Muscle of arm (tissue), 14 donors: Measurements from ENCODE around the gene BTBD3. TPM values are rescaled to one million over a fixed set of nuclear protein-coding genes. Genes with fewer than 3 reads are reported as not detected.
A peak's percentile ranks its signal among the peaks of the same experiment; 100 is the strongest.

Experiments used
- DNase-seq: peaks from one replicate; pipeline ENCODE4 v3.0.0-alpha.2; 2013
- long read RNA-seq, 11 donors: transcript quantifications; one replicate each; lab custom pipeline, GENCODE V29; 2026
- polyA plus RNA-seq, 12 donors: library from polyadenylated mRNA; unstranded; fragments of 120-200 nt; gene quantifications; one replicate each; pipeline ENCODE4 v1.2.1, GENCODE V29; 2013; ENCODE audit not compliant: insufficient read length in 12 of 12

BTBD3 gene
- polyA plus RNA-seq: 10 to 100 TPM in 11 of 12 donors, not detected in 1; 34.4 to 62.9 (median 47.3) TPM
- long read RNA-seq, donor 1, full-length matches to known transcripts: 21 of 93 reads
- long read RNA-seq, donor 1, partial matches to known transcripts: 72 of 93 reads
- long read RNA-seq, donor 1, other reads (novel, unspliced or antisense): 0 of 93 reads
- long read RNA-seq, donor 2, full-length matches to known transcripts: 16 of 16 reads
- long read RNA-seq, donor 2, partial matches to known transcripts: 0 of 16 reads
- long read RNA-seq, donor 2, other reads (novel, unspliced or antisense): 0 of 16 reads
- long read RNA-seq, donor 3, full-length matches to known transcripts: 6 of 6 reads
- long read RNA-seq, donor 3, partial matches to known transcripts: 0 of 6 reads
- long read RNA-seq, donor 3, other reads (novel, unspliced or antisense): 0 of 6 reads
- long read RNA-seq, donor 4, full-length matches to known transcripts: 3 of 3 reads
- long read RNA-seq, donor 4, partial matches to known transcripts: 0 of 3 reads
- long read RNA-seq, donor 4, other reads (novel, unspliced or antisense): 0 of 3 reads
- long read RNA-seq, donor 5, full-length matches to known transcripts: 17 of 17 reads
- long read RNA-seq, donor 5, partial matches to known transcripts: 0 of 17 reads
- long read RNA-seq, donor 5, other reads (novel, unspliced or antisense): 0 of 17 reads
- long read RNA-seq, donor 6, full-length matches to known transcripts: 9 of 9 reads
- long read RNA-seq, donor 6, partial matches to known transcripts: 0 of 9 reads
- long read RNA-seq, donor 6, other reads (novel, unspliced or antisense): 0 of 9 reads
- long read RNA-seq, donor 7, full-length matches to known transcripts: 2 of 2 reads
- long read RNA-seq, donor 7, partial matches to known transcripts: 0 of 2 reads
- long read RNA-seq, donor 7, other reads (novel, unspliced or antisense): 0 of 2 reads
- long read RNA-seq, donor 8, full-length matches to known transcripts: 11 of 18 reads
- long read RNA-seq, donor 8, partial matches to known transcripts: 7 of 18 reads
- long read RNA-seq, donor 8, other reads (novel, unspliced or antisense): 0 of 18 reads
- long read RNA-seq, donor 9, full-length matches to known transcripts: 5 of 5 reads
- long read RNA-seq, donor 9, partial matches to known transcripts: 0 of 5 reads
- long read RNA-seq, donor 9, other reads (novel, unspliced or antisense): 0 of 5 reads
- long read RNA-seq, donor 10, full-length matches to known transcripts: 9 of 9 reads
- long read RNA-seq, donor 10, partial matches to known transcripts: 0 of 9 reads
- long read RNA-seq, donor 10, other reads (novel, unspliced or antisense): 0 of 9 reads
- long read RNA-seq, donor 11, full-length matches to known transcripts: 12 of 12 reads
- long read RNA-seq, donor 11, partial matches to known transcripts: 0 of 12 reads
- long read RNA-seq, donor 11, other reads (novel, unspliced or antisense): 0 of 12 reads

DNA sequence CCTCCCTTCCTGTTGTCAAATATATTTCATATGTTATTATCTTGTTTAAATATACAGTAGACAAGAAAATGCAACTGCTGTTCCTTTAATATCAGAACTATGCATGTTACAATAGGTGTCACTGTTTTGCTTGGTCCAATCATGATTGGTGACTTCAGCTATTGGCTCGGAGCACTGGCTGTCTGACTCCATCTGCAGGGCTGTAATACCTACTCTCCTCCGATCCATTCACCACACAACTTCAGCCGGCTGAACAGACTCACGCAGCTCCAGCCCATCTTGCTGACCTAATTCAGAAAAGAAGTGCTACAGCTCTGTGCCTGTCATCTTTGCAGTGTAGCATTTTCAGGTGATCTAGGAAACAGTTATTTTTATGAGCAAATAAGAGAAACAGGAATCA, at the start of gene BTBD3:
TSS of gene BTBD3 (plus strand) at position 231 of the 400 bp plus-strand sequence. CDS start 383 bp downstream, outside the sequence.
- peak; percentile 88 for DNase-seq

DNA sequence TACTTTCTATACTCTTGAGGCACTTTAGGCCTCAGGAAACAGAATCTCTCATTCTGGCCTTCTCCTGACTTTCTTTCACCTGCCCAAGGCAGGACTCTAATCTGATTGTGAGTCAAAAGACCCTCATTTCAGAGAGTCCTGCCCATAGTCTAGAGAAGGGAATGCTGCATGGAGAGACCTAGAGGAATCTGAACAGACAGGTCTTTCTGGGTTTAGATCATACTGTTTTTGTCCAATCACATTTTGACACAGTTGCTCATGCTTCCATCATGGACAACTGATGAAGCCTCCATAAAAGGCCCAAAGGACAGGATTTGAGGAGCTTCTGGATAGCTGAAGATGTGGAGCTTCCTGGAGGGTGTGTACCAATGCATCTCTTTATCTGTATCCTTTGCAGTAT, 48.1 kb upstream of the BTBD3 start:
- no peak for DNase-seq

DNA sequence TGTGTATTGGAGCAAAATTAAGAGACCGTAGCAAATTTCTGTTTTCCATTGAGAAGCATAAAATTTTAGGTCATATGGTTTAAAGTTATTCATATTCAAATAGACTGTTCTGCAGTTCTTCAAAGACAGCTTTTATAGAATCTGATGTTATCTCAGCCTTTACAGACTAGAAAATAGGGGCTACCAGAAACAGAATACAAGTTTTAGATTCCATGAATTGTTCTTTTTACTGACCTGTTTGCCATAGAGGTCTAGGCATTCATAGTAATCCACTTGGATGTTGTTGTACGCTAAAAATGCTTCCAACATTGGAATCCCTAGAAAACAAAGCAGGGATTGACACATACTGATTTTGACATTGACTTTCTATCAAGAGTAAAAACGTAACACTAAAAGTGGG, 47.3 kb upstream of the BTBD3 start:
- DNase-seq: no peak

DNA sequence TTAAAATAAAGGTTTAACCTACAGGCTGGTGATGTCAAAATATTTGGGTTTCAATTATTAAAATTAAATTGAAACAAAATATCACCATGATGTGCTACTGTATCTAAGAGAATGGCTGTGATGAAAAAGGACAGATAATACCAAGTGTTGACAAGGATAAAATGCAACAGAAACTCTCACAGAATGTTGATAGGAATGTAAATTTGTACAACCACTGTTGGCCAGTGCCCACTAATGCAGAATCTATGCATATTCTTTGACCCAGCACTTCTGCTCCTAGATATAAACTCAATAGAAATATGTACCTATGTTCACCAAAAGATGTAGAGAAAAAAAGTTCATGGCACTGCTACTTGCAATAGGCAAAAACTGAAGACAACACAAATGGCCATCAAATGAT, 41.1 kb upstream of the BTBD3 start:
- no peak for DNase-seq

DNA sequence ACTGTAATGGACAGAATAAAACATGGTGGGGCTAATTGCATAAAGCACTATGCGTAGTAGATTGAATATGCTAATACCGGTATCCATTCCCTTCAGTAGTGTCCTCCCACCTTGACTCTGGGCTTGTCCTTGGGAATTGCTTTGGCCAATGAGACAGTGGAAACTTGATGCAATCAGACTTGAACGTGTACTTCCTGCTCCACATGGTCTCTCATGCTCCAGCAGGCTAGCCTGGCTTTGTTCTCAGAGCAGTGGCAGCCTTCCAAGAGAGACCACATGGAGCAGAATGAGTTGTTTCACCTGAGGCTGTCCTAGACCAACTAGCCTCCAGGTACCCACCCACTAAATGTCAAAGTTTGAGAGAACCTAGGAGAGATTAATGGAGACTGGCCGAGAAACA, 37.0 kb upstream of the BTBD3 start:
- DNase-seq: no peak

DNA sequence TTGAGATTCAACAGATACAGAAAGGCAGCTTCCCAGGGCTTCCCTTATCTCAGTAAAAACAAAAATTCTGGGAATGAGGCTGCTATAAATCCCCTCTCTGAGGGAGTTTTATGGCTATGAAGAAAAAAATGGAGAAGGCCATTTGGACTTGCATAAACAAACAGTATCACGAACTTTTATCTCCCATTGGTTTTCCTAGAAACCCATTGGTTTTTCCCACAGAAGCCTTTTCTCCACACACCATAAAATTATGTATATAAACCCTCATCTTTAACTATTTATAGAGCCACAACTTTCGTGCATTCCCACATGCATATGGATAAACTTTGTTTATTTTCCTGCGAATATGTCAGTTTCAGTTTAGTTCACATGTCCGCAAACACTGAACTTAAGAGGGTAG, 36.2 kb upstream of the BTBD3 start:
- no peak for DNase-seq

DNA sequence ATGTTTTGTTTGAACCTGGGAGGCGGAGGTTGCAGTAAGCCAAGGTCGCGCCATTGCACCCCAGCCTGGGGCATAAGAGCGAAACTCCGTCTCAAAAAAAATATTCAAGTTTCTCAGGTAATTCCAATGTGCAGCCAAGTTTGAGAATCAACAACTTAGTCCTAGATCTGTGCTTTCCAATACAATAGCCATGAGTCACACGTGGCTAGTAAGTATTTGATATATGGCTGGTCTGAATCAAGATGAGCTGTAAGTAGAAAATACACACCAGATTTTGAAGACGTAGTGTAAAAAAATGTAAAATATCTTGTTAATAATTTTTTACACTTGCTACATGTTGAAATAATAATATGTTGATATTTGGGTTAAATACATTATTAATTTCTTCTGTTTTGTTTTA, 35.0 kb upstream of the BTBD3 start:
- DNase-seq: no peak

DNA sequence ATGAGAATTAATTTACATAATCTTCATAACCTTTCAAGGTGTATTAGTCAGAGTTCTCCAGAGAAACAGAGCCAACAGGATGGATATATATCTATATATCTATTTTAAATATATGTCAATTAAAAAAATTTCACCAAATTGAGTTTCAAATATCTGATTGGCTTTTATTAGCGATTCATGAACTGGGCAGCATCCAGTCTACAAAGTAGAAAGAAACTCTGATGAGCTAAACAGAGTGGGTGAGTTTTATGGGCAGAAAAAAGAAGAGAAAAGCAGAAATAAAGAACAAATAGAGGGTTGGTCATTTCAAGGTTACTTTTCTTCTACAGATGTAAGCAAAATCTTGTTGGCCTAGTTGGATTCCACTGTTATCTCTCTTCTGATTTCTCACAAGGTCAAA, 29.0 kb upstream of the BTBD3 start:
- no peak for DNase-seq

DNA sequence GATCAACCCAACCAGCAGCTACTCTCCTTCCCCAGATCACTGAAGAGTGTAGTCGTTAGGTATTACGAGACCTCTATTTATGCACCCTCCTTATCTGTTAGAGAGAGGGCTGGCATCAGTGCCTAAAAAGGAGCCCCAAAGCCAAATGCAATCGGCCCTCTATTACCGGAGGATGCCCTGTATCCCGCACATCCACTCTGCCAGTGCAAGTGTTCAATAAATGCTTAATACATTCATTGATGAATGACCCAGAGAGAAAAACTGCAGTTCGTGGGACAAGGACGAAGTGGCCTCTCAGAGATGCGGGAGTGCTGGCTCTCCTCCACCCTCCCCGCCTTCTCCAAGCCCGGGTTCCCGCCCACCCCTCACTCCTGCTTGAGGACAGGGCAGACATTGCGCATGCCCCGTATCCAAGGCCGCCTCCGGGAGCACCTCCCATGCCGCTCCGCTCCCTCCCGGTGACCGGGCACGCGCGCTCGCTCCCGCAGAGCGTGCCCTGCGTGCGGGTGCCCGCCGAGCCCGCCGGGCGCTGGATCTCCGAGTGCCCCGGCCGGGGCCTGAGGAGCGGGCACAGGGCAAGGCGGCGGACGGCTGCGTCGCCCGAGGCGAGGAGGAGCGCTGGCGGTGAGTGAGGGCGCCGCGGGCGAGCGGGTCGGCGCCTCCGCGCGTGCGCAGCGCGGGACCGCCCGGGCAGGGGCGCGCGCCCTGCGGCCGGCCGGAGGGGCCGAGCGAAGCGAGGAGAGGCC, 27.2 kb upstream of the BTBD3 start:
- peak; percentile 93 for DNase-seq

DNA sequence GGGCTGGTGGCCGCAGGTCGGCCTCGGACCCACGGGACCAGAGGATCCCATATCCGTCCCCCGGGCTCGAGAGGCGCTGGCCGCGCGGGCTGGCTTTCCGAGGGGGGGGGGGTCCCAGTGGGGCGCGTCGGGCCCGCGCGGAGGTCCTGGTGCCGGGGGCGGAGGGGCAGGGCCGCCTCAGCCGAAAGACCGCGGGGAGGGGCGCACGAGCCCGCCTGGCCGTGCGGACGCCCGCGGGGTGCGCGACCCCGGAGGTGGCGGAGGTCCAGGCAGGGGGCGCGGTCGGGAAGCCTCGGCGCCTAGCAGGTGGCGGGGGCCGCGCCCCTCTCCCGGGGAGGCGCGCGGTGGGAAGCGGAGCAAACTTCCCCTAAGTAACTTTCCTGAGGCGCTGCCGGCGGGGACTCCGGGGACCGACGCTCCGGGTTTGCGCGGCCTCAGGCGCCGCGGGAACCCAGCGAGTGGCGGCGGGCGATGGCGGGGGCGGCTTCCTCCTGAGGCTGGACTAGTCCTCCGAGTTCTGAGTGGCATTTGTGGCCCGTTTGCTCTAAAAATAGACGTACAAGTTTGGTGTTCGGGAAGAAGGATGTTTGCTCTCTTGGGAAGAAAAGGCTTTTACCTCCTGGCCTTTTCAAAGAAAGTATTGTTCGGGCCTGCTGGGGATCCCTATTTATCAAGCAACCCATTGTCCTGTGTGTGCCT, 26.5 kb upstream of the BTBD3 start:
- DNase-seq: peak; percentile 69

DNA sequence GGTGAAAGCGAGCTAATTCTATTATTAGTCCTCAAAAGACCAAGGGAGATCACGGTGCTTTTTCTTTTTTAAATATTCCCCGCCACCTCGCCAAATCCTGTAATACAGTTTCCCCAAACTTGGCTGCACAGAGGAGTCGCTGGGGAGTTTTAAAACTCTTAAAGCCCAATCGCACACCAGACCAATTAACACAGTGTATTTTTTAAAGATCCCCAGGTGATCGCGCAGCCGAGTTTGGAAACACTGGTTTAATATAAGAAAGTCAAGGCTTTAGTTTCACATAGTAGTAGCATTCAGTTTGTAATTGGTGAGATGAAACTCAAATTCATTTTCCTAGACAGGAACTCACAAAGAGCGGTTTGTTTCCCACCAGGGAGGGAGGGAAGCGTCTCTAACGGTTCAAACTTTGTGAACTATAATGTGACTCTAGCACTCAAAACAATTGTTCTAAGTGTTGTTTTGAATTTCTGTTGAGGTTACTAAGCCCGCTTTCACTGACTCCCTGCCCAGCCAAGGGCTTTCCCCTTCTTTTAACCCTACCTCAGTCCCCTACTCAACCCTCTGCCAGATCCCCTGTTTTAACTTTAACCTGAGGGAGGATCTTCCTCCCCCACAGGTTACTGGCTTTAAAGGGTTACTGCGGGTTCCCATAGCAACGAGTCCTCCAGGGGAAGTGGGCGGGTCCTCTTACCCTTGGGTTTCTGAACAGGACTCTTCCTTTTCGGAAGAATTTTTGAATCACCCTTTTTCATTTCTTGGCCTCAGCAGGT, 25.7 kb upstream of the BTBD3 start:
- peak; percentile 74 for DNase-seq

DNA sequence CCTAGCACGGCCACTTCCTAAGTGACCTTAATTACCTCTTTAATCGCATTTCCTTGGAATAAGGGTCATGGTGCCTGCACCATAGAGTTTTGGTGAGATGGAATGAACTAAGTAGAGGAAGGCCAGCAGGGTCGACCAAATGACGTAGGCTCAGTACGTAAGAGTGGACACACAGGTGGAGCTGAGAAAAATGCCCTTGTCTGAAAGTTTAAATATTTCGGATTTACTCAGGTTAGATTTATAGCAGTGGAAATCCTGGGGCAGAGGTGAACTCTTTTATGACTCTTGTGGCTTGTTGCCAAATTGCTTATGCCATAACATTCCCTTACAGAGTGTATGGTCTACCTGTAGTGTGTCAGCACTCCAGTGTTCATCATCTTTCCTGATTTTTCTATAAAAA, 23.6 kb upstream of the BTBD3 start:
- DNase-seq: no peak

DNA sequence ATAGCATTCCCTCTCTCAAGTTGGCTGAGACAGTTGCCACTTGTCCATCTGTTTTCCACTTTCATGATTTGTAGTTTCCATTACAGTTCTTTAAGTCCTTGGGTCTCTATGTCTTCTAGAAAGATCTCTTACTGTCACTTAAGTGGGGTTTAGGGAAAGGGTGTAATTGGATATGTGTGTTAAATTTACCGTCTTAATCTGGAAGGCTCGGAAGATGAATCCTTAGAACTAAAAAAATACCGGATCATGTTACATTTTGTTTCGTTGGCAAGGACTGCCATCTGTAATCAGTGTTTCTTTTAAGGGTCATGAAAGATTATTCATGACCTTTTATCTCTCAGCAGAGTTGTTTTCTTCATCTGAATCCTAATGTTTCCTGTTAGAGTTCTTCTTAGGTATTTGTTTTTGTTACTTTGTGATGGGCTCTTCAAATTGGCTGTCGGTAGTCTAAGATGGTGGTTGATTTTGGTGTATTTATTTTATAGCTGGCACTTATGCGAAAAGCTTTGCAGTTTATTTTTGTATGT, 21.8 kb upstream of the BTBD3 start:
- DNase-seq: no peak

DNA sequence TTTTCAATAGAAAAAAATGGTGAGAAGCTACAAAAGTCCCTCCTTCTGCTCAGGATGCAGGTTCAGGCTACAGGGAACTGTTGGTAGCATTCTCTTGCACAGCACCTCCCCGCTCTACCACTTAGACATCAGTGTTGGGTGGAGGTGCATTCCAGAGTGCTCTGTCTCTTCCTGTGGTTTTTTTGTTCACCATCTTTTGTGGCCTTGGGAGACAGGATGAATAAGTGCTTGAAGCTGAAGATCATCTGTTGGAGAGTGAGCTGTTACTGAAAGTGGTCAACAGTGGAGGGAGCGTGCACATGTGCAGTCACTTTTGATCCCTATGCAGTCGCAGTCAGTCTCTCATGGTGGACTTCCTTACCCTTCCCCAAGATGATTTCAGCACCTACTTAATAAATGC, 16.6 kb upstream of the BTBD3 start:
- DNase-seq: no peak

DNA sequence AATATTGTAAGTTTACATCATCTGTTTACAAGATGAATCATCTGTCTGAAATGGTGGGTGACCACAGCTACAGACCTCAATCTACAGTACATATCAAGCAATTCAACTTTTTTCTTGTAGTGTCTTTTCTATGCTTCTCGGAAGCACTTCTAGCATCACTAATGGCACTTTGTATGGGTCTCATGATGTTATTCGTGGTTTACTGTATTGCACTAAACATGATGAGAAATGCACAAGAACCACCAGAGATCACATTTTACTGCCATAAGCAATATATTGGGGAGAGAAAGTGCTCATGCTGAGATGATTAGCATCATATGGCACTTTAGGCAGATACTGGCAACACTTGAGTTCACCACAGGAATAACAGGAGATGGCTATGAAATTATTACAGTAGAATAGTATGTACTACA, 15.4 kb upstream of the BTBD3 start:
- DNase-seq: no peak

DNA sequence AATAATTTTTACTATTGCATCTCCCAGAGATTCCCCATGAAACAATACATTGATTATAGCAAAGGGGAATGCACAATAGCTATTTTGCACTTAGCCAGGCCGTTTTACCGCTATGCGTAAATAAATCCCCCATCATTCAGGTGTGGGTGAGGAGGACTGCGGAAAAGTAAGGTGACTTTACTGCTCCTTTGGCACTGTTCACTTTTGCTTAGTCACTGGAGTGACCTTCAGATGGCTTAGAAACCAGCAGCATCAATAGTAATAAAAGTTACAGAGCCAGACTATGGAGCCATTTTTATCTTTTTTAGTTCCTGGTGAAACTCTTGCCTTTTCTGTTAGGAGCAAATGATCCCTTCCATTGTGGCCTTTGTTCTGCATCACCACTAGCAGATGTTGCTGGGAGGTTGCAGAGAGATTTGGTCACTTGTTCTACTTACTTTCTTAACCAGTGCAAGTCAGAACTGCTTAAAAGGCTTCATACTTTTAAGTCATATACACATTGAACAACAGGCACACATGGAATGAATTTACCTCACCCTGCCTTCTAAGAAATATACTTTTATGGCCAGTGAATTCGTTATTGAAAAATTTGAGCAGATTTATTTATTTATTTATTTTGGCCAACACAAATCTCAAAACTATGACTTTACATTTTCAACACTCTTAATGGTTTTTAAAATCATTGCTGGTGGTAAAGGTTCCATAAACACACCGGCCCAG, 12.1 kb upstream of the BTBD3 start:
- DNase-seq: no peak

DNA sequence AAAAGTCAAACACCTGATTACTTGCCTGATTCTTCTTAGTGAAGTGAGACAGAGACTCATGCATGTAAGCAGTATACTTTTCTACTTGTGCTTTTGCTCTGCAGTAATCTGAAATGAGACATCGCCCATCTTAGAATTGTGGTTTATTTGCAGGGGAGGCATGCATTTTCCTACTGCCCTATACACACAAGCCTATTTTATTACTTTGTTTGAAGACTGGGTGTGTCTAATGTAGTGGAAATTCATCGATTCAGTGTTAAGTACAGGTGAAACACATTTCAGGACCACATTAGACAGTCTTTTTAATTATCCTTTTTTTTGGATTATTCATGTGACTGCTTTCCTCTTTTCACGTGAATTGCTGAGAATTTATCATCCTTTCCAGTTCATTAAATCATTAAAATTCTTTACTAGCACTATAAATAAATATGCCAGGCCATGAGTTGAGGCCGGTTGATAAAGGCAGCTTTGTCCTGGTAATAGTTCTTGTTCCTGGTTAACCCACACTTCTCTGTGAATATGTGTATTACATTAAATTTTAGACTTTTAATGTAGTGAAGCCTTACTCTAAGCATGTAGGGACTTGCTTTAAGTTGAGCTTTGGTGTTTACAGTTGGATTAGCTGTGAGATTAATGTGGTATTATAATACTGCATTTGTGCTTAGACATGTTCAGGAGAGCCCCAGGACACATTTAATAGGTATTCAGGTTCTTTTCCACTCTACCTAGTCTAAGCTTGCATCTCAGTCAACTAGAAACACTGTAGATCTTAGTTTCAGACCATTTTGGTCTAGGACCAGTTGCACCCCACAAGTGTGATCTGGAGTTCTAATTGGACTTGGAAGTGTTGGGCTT, 10.8 kb upstream of the BTBD3 start:
- DNase-seq: no peak
